Astrocyte (in vitro differentiated cells and primary cell): Measurements from ENCODE around the gene LRRN4CL. TPM values are rescaled to one million over a fixed set of nuclear protein-coding genes. Genes with fewer than 3 reads are reported as not detected.

ENCODE experiments used
- DNase-seq: peaks from one replicate; pipeline ENCODE4 v3.0.0-alpha.2; 2010; ENCODE audit warnings: low read depth
- FAIRE-seq: peaks from 2 replicates; lab custom pipeline; 2011; peaks lifted over from hg19 to GRCh38; lab: Jason Lieb, UNC
- H2AFZ ChIP-seq: 2 replicates; pipeline ENCODE4 v1.6.0; 2012; ENCODE audit warnings: low read depth, low read length, inconsistent platforms
- H3K27ac ChIP-seq: 2 replicates; pipeline ENCODE4 v1.5.1; 2011; ENCODE audit warnings: low read depth, low read length, inconsistent platforms
- H3K27me3 ChIP-seq: 2 replicates; pipeline ENCODE4 v1.6.0; 2011; ENCODE audit warnings: low read length, inconsistent platforms; ENCODE audit not compliant: insufficient read depth
- H3K36me3 ChIP-seq: 2 replicates; pipeline ENCODE4 v1.5.1; 2011; ENCODE audit warnings: low read length, inconsistent platforms; ENCODE audit not compliant: insufficient read depth
- H3K4me1 ChIP-seq: 2 replicates; pipeline ENCODE4 v1.5.1; 2011; ENCODE audit warnings: low read length, inconsistent platforms; ENCODE audit not compliant: insufficient read depth
- H3K4me2 ChIP-seq: 2 replicates; pipeline ENCODE4 v1.6.0; 2012; ENCODE audit warnings: low read length, inconsistent platforms
- H3K4me3 ChIP-seq: 2 replicates; pipeline ENCODE4 v1.5.1; 2011; ENCODE audit warnings: low read depth, mild to moderate bottlenecking, low read length, inconsistent platforms; ENCODE audit not compliant: insufficient read depth
- H3K79me2 ChIP-seq: 2 replicates; pipeline ENCODE4 v1.6.0; 2012; ENCODE audit warnings: mild to moderate bottlenecking, low read length, inconsistent platforms; ENCODE audit not compliant: insufficient read depth
- H3K9ac ChIP-seq: 2 replicates; pipeline ENCODE4 v1.6.0; 2012; ENCODE audit warnings: mild to moderate bottlenecking, low read length, inconsistent platforms
- H3K9me3 ChIP-seq: 2 replicates; pipeline ENCODE4 v1.5.1; 2012; ENCODE audit warnings: low read depth, mild to moderate bottlenecking, low read length, inconsistent platforms; ENCODE audit not compliant: insufficient read depth
- H4K20me1 ChIP-seq: 2 replicates; pipeline ENCODE4 v1.6.0; 2012; ENCODE audit warnings: low read length, inconsistent platforms; ENCODE audit not compliant: insufficient read depth
- H3K27ac Mint-ChIP-seq: one replicate; pipeline ENCODE4 v1.8.0; 2021; ENCODE audit warnings: mild to moderate bottlenecking, mixed read lengths; ENCODE audit not compliant: unreplicated experiment
- H3K27me3 Mint-ChIP-seq: one replicate; pipeline ENCODE4 v1.8.0; 2021; ENCODE audit warnings: low read depth, mixed read lengths; ENCODE audit not compliant: unreplicated experiment
- H3K36me3 Mint-ChIP-seq: one replicate; pipeline ENCODE4 v1.8.0; 2021; ENCODE audit warnings: low read depth, mixed read lengths; ENCODE audit not compliant: unreplicated experiment
- H3K4me1 Mint-ChIP-seq: one replicate; pipeline ENCODE4 v1.8.0; 2021; ENCODE audit warnings: low read depth, mixed read lengths; ENCODE audit not compliant: unreplicated experiment
- H3K4me3 Mint-ChIP-seq: one replicate; pipeline ENCODE4 v1.8.0; 2021; ENCODE audit warnings: mild to moderate bottlenecking, moderate library complexity, mixed read lengths; ENCODE audit not compliant: unreplicated experiment
- H3K9me3 Mint-ChIP-seq: one replicate; pipeline ENCODE4 v1.8.0; 2021; ENCODE audit warnings: mild to moderate bottlenecking, mixed read lengths; ENCODE audit not compliant: unreplicated experiment
- EZH2 ChIP-seq: IDR thresholded peaks from 2 replicates; pipeline ENCODE4 v1.6.1; 2012; ENCODE audit warnings: mild to moderate bottlenecking, low read length, inconsistent platforms; ENCODE audit not compliant: insufficient read depth
- total RNA-seq: library from RNA; stranded (reverse); gene quantifications from 2 replicates; pipeline ENCODE4 v1.2.1, GENCODE V29; 2021
- TF ChIP-seq, protein P1 (sequence below): IDR thresholded peaks from 2 replicates; pipeline ENCODE4 v1.5.1; 2011; ENCODE audit warnings: low read depth, mild to moderate bottlenecking, inconsistent platforms, low read length, moderate library complexity; ENCODE audit not compliant: insufficient read depth

LRRN4CL gene
- total RNA-seq, 1 donor from 2014 or later, result 0.43 TPM

DNA sequence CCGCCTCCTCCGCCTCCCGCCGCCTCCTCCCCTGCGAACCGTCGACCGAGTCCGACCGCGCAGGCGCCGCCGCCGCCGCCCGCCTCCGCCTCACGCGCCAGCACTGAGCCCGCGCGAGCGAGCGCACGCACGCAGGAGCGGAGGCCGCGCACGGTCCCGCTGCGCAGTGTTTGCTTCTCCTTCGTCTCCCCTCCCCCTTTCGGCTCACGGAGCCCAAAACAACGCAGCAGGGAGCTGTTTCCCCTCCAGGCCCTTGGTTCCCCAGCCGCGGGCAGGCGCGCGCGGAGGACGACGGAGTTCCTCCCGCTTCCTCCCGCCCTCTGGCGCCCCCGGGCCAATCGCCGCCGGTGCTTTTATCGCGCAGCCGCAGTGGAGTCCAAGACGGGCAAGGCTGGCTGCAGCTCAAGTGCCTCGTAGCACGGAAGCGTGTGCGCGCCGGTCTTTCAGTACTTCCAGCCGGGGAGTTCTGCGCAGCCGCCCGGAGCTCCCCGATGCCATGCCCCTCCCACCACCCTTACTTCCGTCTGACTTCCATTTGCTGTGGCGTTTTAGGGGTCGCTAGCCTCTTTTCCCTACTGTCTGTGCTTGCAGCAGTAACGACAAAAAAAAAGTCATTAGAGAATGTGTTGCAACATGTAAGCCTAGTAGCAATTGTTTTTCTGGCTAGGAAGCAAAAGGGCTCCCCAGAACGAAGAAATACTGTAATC, 38.0 kb upstream of the LRRN4CL start, which contains the start of gene HNRNPUL2:
Gene HNRNPUL2 (minus strand): TSS at position 293 of the 707 bp plus-strand sequence. CDS start 301 bp downstream, outside the sequence.
- peak within 1 kb of the TSS; percentile 98 for H3K4me2 ChIP-seq
- H3K9me3 Mint-ChIP-seq, result no peaks in the 10 kb centered on the region
- H3K4me1 Mint-ChIP-seq, result peaks cover 19% of the 10 kb centered on the region
- no peaks in the 10 kb centered on the region for H3K27me3 Mint-ChIP-seq
- peaks cover 11% of the 10 kb centered on the region for H3K4me1 ChIP-seq
- TF ChIP-seq, protein P1, sequence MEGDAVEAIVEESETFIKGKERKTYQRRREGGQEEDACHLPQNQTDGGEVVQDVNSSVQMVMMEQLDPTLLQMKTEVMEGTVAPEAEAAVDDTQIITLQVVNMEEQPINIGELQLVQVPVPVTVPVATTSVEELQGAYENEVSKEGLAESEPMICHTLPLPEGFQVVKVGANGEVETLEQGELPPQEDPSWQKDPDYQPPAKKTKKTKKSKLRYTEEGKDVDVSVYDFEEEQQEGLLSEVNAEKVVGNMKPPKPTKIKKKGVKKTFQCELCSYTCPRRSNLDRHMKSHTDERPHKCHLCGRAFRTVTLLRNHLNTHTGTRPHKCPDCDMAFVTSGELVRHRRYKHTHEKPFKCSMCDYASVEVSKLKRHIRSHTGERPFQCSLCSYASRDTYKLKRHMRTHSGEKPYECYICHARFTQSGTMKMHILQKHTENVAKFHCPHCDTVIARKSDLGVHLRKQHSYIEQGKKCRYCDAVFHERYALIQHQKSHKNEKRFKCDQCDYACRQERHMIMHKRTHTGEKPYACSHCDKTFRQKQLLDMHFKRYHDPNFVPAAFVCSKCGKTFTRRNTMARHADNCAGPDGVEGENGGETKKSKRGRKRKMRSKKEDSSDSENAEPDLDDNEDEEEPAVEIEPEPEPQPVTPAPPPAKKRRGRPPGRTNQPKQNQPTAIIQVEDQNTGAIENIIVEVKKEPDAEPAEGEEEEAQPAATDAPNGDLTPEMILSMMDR, result no peak
- TF ChIP-seq EZH2, result no peak
- peak within 1 kb of the TSS; percentile 93 for H3K4me3 Mint-ChIP-seq
- peak; percentile 97 for DNase-seq
- no peaks in the 10 kb centered on the region for H3K9me3 ChIP-seq
- H3K4me3 ChIP-seq, result peak within 1 kb of the TSS; percentile 90
- H3K36me3 Mint-ChIP-seq, result peaks cover 11% of the 10 kb centered on the region
- H3K79me2 ChIP-seq, result peaks cover 83% of the 10 kb centered on the region
- no peak for FAIRE-seq
- peaks cover 52% of the 10 kb centered on the region for H4K20me1 ChIP-seq
- H2AFZ ChIP-seq, result peak within 1 kb of the TSS; percentile 90
- peak within 1 kb of the TSS; percentile 93 for H3K9ac ChIP-seq
- H3K27ac ChIP-seq, result peak within 1 kb of the TSS; percentile 95
- H3K36me3 ChIP-seq, result peaks cover 16% of the 10 kb centered on the region
- H3K27me3 ChIP-seq, result no peaks in the 10 kb centered on the region
- H3K27ac Mint-ChIP-seq, result peak within 1 kb of the TSS; percentile 98

DNA sequence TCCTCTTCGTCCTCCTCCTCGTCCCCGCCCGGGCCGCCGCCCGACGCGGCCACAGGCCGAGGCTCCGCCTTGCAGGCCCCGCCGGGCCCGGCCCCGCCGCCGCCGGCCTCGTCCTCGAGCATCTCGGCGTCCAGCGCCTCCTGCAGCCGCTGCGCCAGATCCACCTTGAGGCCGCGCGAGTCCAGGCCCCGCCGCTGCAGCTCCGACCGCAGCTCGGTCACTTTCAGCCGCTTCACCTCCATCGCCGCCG, 37.5 kb upstream of the LRRN4CL start:
- Mint-ChIP-seq H3K27me3 (no peaks in the 10 kb centered on the region), H3K4me3 (peak overlapping the region; percentile 93), H3K27ac (no peak overlapping the region), H3K4me1 (peaks cover 23% of the 10 kb centered on the region), H3K36me3 (peaks cover 16% of the 10 kb centered on the region), H3K9me3 (no peaks in the 10 kb centered on the region)
- Histone ChIP-seq H3K27ac (peak overlapping the region; percentile 95), H3K4me2 (peak overlapping the region; percentile 98), H3K4me1 (peaks cover 11% of the 10 kb centered on the region), H3K27me3 (no peaks in the 10 kb centered on the region), H4K20me1 (peaks cover 57% of the 10 kb centered on the region), H2AFZ (peak overlapping the region; percentile 55), H3K36me3 (peaks cover 20% of the 10 kb centered on the region), H3K9me3 (no peaks in the 10 kb centered on the region), H3K79me2 (peaks cover 84% of the 10 kb centered on the region), H3K9ac (peak overlapping the region; percentile 93), H3K4me3 (peak overlapping the region; percentile 90)
- DNase-seq (no peak), FAIRE-seq (no peak)
- TF ChIP-seq EZH2, result no peak
- TF ChIP-seq, protein P1, result no peak
